ENCODE results near the gene LHFPL3.

Gene LHFPL3

DNA sequence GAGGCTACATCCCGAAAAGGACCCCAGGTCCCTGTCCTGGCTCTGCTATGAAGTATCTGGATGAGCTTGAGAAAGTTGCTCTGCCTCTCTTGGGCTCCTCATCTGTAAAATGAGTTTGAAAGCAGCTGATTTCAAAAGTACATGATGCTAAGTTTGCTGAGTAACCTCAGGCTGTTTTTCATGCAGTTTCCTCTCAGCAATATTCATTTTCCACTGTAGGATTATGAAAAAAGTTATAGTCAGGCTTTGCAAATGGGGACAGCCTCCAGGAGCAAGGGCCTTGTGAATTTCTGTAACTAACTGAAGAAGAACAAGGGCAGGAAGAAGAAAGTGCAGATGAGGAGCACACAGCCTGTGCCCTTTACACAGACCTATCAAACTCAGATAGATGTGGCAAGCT lies 518.3 kb downstream of the LHFPL3 start:
- no peak for DNase-seq (ENCODE audit: low spot score)

DNA sequence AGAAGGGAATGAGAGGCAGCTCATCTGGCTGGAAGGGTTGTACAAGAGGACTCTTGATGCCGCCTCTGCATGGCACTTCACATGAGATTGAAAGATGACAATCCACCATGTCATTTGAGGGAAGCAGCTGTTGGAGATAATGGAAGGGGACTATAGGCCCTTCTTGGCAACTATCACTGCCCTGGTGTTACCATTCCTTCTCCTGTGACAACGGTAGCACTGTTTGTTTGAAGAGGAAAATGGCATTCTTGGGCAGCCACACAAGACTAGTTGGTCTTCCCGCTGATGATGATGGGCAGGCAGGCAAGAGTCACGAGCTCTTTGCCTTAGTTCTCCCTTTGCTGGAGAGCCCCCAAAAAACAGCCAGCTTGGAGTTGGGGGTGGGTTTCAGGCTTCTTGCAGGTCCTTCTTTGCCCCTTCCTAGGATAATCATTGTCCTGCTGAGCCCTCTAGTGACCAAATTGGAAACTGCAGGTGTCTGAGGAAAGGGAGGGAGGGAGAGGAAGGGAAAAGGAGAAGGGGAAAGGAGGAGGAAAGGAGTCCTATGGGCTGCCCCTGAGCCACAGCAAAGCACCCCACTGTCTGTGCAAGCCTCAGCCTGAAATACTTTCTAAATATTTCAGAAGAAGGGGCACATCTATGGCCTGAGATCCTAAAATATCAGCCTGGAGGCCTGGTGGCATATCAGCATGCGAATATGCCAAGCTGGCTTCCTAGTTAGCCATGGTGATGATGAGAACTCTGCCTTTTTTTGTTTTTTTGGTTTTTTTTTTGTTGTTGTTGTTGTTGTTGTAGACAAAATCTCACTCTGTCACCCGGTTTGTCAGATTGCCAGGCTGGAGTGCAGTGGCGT lies 520.0 kb downstream of the LHFPL3 start:
- DNase-seq (ENCODE audit: low spot score): peak; percentile 22

DNA sequence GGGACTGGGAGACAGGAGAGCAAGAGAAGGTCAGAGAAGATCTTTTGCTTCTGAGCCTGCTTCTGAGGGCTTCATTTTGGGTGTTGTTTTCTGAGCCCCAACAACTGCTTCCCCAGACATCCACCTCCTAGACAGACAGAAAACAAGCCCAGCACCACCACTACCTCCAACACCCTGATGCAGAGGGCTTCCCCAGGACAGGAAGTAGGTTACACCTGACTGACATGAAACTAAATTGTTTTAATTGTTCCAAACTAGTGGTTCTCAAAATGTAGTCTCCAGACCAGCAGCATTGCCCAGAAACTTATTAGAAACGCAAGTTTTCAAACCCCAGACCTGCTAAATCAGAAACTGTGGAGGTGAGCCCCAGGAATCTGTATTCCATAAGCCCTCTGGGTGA lies 522.0 kb downstream of the LHFPL3 start:
- no peak for DNase-seq (ENCODE audit: low spot score)

DNA sequence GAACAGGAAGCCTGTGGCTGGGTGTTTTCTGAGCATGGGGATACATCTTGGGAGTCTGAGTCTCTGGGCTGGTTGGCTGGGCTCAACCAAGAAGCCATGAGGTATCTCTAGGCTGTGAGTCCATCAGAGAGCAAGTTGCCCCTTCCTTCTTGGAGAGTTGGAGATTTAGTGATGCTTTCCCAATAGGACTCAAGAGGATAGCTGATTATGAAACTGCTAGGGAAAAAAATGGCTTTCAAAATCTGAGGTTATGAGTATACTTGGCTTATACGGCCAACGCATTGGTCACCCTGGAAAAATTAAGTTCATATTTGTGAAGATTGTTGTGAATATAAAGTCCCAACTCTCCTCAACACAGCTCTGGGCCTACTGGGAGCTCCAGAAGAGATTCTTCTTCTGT lies 522.9 kb downstream of the LHFPL3 start:
- no peak for DNase-seq (ENCODE audit: low spot score)

DNA sequence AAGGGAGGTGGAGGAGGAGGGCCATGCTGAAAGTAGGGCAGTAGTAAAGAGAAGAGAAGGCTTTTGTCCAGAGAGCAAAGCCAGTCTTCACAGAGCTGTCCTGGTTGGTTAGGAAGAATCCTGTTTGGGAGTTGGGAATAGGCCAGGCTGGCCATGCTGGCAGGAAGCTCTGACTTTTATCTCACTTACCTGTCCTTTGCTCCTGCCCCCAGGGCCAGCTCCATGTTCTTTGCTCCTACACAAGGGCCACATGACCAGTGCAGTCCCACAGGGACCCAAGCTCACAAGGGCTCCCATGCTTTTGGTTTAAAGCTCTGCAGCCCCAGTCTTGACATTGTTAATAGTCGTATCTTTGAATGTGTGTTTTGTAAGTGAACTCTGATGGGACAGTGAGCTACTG lies 524.0 kb downstream of the LHFPL3 start:
- DNase-seq (ENCODE audit: low spot score): no peak

DNA sequence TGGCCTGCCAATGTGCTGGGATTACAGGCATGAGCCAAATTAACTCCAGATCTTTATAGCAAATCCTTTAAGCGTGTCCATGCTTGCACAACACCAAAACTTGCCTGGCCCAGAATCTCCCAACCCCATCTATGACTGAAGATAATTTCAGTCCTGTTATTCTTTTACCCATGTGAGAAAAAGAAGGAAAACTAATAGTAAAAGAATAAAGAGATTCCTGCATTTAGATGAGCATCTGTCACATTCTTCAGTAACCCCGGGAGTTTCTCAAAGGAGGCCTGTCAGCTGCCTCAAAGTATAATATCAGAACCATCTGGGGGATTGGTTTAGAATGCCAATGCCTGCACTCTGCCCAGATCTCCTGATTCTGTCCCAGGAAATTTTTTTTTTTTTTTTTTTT lies 527.5 kb downstream of the LHFPL3 start:
- no peak for DNase-seq (ENCODE audit: low spot score)

DNA sequence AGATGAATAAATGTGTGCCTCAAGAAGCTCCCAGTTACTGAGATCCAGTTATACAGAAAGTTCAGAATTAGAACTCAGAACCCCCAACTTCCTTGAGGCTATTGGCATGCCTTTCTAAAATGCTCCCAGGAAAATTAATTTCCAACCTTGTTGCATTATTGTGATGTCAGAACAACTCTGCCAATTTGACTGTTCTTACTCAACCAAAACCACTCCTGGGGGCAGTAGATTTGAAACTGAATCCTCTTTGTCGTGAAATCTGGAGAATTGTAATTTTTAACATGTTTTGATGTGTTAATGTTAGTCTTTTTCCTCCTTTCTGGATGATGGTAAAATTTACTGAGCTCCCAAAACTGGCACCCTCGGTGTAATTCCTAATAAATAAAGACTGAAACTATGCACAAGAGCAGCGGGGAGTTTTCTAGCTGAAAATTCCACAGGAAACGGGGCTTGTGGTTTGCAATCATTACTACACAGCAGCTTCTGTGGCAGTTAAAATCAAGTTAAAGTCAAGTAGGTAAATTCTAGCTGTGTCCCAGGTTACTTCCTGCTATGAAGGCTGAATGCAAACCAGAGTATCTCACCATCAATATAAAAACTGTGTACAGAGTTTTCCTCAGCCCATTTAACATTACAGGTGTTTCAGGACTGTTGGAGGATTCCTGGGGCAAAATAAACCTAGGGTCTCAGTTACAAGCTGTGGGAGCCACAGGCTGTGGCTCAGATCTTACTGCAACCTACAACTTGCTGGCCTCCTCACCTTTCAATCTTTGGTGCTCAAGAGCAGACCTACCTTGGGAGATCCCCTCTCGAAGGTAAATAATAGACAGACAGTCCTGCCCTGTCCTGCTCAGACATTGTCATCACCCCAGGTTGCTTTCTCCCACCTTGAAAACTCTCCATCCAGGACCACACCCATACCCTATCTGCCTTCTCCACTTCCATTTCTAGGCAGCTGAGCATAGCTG lies 529.3 kb downstream of the LHFPL3 start:
- DNase-seq (ENCODE audit: low spot score): no peak

DNA sequence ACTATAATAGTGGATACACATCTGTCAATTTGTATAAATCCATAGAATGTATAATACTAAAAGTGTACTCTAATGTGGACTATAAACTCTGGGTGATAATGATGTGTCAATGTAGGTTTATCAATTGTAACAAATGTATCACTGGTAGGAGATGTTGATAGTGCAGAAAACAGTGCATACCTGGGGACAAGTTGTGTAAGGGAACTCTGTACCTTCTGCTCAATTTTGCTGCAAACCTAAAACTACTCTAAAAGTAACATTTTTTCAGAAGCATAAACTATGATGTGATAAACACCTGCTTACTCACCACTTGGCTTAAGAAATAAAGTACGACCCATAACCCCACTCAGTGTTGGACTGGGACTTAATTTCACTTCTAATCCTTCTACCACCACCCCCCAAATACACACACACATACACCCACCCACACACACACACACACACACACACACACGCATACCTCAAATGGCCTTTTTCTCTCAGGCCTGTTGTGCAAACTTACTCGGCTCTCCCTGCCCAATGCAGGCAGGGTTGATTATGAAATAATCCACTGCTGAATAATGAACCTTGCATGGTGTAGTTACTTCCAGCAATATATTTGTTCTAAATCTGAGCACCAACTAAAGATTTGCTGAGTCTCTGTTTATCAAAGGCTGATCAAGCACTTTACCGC lies 531.5 kb downstream of the LHFPL3 start:
- no peak for DNase-seq (ENCODE audit: low spot score)

DNA sequence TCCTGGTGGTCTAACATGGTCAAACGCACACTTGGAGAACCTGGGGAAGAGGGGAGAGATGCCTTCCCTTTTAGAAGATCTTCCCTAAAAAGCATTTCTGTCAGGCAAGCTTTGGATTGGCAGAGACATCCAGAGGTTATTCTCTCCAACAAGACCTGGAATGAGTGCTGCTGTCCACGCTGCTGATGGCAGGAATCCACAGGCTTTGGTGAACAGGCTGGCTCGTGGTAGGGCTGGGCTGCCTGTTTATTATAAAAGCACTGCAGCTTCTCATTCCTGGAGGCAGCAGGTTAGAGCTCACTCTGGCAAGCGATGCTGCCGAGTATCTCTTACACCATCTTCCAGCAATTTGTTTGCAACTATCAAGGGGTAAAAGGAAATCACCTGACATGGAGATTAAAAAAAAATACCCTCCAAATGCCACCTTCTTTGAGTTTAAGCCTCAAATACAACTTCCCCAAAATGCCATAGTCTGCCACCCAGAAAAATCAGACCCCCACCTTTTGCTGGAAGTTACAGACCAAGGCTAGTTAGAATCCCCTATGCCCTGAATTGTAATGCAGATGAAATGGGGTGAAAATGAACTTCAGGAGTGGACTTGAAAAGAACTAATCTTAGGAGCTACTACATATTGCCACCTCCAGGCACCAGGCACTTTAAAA lies 533.5 kb downstream of the LHFPL3 start:
- no peak for DNase-seq (ENCODE audit: low spot score)

DNA sequence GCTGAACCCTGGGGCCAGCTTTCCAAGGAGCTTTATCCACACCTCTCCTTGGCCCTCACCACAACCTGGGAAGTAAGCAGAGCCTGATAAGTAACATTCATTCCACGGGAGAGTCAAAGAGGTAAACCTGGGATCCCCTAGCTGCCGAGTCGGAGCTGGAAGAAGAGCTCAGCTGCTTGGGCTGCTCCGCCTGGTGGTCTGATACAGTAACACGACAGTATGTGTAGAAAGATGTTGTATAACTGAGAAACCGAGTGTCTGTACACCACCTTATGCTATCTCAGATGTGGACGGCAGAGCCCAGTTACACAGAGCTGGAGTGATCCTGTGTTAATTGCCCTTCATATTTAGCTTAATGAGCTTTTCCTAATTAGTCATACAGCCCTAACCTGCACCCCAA lies 534.3 kb downstream of the LHFPL3 start:
- DNase-seq (ENCODE audit: low spot score): no peak

DNA sequence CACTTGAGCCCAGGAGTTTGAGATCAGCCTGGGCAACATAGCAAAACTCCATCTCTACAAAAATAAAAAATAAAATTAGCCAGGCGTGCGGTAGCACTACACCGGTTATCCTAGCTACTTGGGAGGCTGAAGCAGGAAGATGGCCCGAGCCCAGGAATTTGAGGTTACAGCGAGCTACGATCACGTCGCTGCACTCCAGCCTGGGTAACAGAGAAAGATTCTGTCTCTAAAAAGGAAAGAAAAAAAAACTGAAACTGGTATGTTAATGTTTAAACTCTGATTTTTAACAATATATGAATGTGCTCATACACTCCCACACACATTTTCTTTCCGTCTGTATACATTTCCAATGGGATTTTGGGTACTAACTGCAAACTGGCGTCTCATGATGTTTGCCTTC lies 545.0 kb downstream of the LHFPL3 start:
- DNase-seq (ENCODE audit: low spot score): no peak

DNA sequence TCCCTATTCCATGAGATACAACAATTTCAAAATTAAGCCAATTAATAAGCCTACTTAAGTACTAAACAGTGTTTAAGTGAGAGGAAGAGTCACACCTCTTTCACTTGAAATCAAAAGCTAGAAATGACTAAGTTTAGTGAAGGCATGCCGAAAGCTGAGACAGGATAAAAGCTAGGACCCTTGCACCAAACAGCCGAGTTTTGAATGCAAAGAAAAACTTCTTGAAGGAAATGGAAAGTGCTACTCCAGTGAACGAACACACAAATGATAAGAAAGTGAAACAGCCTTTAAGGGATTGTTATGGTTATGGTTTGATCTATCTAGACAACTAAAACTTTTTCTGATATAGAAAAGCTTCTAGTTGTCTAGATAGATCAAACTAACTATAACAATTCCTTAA lies 550.2 kb downstream of the LHFPL3 start:
- DNase-seq (ENCODE audit: low spot score): no peak

DNA sequence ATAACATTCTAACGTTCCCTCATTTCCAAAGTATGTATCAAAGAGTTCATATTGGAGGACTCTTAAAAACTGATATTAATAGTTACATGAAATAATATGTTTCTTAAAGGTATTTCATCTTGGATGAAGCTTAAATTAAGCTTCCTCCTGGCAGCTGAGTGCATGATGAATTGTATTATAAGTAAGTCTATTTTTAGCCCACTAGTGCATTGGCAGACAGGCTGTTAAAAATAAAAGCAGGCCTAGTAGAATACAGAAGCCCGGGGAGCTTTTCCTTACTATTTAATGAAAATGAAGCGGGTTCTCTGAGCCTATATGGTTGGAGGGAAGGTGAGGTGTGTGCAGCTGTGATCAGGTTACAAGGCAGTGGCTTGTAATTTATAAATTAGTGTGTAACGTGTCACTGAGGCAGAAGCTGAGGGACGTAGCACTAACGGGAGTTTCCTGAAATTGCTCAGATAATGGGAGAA lies 554.9 kb downstream of the LHFPL3 start:
- DNase-seq (ENCODE audit: low spot score): peak; percentile 19

DNA sequence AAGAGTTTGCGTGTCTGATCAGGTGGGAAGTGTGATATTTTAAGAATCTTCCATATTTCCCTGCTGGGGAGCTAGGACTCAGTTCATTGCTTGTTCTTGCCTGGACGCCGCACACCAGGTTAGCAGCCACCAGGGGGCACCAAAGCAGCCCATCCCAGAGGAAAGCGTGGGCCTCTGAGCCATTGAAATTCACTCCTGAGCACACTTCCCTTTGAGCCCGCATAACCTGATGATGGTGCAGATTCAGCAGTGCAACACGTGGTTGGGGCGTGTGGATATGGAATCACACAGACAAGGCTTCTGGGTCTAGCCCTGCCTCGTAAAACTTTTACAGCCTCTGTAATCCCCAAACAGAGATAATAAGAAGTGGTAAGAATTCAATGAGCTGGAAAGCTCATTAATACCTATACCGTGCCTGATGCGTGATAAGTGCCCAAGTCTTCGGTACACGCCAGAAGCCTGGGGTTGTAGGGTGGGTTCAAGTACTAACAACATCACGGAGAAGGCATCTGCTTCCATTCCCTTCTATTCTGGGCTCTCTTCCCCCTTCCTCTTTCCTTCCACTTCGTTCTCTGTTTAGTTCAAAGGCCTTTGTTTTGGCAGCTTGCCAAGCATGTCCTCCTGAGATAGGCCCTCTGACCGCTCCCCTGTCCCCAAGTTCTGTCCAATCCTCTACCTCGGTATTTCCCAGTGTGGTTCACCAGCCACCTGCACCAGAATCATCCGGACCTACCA lies 555.5 kb downstream of the LHFPL3 start:
- peak; percentile 77 for DNase-seq (ENCODE audit: low spot score)

DNA sequence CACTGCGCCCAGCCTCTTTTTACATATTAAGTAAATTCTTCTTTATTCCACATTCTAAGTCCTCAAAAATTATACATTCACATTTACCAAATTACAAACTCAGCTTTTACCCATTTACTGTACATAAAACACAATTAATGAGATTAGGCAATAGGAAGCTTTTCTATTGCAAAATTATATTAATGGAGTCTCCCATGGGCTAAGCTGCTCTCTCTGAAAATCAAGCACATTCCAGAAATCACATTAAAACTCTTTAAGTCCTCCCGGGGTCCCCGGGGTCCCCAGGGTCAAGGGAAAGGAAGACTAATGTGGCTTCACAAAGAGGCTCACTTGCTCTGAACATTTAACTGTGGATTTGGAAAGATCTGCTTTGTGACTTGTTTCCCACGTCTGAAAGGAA lies 558.2 kb downstream of the LHFPL3 start:
- DNase-seq (ENCODE audit: low spot score): no peak

DNA sequence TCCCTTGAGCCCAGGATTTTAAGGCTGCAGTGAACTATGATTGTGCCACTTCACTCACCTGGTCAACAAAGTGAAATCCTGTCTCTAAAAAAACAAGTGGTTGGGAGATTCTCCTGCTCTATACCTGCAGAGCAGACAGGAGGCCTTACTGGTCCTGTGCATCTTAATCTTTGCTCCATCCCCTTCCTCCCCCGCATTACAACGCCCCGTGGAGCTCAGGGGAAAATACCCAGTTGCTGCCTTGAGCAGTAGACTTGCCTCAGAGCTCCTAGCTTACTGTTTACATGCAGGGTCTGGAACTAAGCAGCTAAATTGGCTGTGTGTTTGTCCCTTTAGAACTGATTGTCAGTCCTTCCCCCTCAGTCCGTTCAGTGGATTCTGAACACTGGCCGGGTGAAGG lies 561.8 kb downstream of the LHFPL3 start:
- DNase-seq (ENCODE audit: low spot score): no peak

DNA sequence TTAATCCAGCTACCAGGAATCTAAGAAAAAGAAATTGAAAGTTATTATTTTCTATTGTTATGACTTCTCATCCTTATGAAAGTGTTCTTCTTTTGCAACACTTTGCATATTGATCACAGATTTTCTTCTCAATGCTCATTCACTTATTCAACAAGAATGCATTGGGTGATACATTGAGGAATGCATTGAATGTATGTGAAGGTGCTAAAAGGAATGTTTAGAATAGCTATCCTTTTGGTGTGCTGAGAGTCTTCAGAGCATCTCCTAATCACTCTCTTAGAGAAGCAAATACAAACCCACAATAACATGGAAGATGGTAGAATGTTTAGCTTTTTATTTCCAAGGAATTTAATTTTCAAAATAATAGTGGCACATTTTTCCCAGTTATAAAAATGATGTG lies 563.5 kb downstream of the LHFPL3 start:
- DNase-seq (ENCODE audit: low spot score): no peak

DNA sequence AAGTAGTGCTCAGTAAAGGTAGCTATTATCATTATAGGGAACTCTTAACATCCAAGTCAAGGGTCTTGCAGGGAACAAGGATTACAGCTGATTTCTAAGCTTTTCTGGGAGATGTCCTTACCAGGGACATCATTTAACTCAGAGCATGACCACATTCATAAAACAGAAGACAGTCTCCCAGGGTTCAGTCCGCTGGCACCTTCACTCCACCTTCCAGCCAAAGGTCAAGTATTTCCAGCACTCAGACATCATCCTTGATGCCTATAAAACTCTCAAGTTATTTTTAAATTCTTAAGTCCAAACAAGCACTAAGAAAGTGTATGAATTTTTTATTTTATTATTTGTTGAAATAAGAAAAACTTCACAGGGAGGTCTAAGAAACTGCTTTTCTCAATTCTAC lies 565.9 kb downstream of the LHFPL3 start:
- no peak for DNase-seq (ENCODE audit: low spot score)

DNA sequence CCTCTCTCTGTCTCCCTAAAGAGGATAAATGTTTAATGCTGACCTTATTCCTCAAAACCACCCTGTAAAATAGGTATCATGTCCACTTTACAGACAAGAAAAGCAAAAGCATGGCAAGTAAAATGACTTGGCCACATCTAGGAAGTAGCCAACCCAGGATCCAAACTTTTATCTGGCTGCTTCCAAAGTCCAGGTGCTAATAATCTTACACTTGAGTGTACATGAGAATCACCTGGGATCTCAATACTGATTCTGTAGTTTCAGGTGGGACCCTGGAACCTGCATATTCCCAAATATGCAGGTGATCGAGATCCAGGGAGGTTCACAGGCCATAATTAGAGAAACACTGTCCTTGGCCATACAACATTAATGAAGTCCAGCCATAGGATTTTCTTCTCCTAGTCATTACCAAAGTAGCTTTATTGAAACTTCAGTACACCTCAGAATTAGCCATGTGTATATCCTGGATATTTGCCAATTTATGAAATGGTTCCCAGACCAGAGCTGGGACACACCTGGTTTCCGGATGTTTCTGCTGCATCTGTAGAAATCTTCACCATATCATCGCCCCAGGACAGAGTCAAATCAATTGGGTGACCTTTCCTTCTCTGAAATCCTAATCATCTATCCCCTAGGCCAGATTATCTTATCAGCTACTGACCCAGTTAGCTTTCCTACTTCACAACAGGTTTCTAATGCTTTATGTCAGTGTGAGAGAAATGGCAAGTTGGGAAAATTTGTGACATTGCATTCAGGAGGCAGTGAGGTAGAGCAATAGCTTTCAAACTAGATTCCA lies 566.5 kb downstream of the LHFPL3 start:
- no peak for DNase-seq (ENCODE audit: low spot score)

DNA sequence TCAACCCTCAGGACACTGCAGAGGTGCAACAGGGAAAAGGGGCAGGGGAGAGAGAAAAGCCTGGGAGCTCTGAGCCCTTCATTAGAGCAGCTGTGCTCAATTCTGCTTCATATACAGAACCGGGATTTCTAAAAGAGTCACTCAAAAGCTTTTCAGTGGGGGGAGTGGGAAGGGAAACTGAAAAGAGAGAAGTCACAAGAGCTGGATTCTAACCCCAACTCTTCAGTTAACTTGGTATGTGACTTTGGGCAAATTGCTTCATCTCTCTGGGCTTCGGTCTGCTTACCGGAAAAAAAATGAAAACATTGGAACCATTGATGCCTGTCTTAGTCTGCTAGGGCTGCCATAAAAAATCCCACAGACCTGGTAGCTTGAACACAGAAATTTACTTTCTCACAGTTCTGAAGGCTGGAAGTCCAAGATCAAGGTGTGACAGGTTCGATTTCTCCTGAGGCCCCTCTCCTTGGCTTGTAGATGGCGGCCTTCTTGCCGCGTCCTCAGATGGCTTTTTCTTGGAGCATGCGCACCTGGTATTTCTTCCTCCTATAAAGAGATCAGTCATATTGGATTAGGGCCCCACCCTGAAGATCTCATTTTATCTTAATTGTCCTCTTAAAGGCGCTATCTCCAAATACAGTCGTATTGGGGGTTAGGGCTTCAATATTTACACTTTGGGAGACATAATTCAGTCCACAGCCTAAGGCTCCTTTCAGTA lies 567.3 kb downstream of the LHFPL3 start:
- no peak for DNase-seq (ENCODE audit: low spot score)
